Left ventricle myocardium superior (tissue), 1 donor: ENCODE data around the gene CDKAL1. TPM values are rescaled to one million over a fixed set of nuclear protein-coding genes. Genes with fewer than 3 reads are reported as not detected.
A peak's percentile ranks its signal among the peaks of the same experiment; 100 is the strongest.

Experiments used
- ATAC-seq: fragments of 200-7000 bp; cut with Tn5 transposase; one replicate; pipeline ENCODE4 v1.9.1; 2020; ENCODE audit warnings: mild to moderate bottlenecking, moderate library complexity
- DNase-seq: peaks from one replicate; pipeline ENCODE4 v3.0.0-alpha.2; 2020
- intact Hi-C: fragments of 100-400 bp; cut with micrococcal nuclease; formaldehyde crosslinking; loops from one replicate; pipeline ENCODE4 v1.11.0; 2022
- total RNA-seq: library from RNA; stranded (reverse); fragmentation: NEBNext Ultra II Directional; extraction: Animal tissue kit (Norgen Biotek cat#: 25700); gene quantifications from one replicate; pipeline ENCODE4 v1.2.1, GENCODE V29; 2021
- donor health status: DM: no; HTN: yes; CAD: no; lungs with severe emphysema.

CDKAL1 gene
- total RNA-seq, 1 donor from 2014 or later: 9.9 TPM

- DNase-seq (no peak), ATAC-seq (no peak)
- intact Hi-C loops: no loop called here
These were observed 303.9 kb downstream of the CDKAL1 start for GRCh38 chr6:20838113-20838512.

- ATAC-seq (no peak), DNase-seq (no peak)
- intact Hi-C loops: no loop called here
These were observed 305.4 kb downstream of the CDKAL1 start for GRCh38 chr6:20839630-20840029.

- DNase-seq (no peak), ATAC-seq (no peak)
- intact Hi-C loops: no loop called here
These were observed 306.4 kb downstream of the CDKAL1 start for GRCh38 chr6:20840675-20841074.

- intact Hi-C loops: no loop called here
- ATAC-seq (no peak), DNase-seq (no peak)
These were observed 307.5 kb downstream of the CDKAL1 start for GRCh38 chr6:20841806-20842205.

- DNase-seq: no peak
- ATAC-seq: no peak
- intact Hi-C loops: no loop called here
These were observed 311.3 kb downstream of the CDKAL1 start for GRCh38 chr6:20845592-20845991.

GRCh38 chr6:20846602-20847028 is 312.4 kb downstream of the CDKAL1 start:
- DNase-seq: no peak
- ATAC-seq: no peak
- intact Hi-C loops: no loop called here

DNA sequence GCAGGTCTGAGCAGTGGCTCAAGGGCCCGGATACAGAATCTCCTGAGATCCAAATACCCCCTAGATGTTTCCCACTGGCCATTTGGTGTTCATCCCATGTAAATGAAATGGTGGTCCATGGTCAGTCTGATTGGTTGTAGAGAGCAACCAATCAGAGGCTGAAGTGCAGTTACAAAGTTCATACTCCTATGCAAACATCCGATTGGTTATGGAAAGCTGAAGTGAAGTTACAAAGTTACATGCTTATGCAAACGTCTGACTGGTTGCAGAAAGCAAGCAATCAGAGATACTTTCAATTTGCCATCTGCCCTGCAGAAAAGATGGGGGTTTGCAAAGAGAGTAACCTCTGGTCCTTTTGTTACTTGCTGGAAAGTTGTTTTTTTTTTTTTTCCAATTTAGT is 313.6 kb downstream of the CDKAL1 start:
- DNase-seq (no peak), ATAC-seq (no peak)
- intact Hi-C loops: no loop called here

DNA sequence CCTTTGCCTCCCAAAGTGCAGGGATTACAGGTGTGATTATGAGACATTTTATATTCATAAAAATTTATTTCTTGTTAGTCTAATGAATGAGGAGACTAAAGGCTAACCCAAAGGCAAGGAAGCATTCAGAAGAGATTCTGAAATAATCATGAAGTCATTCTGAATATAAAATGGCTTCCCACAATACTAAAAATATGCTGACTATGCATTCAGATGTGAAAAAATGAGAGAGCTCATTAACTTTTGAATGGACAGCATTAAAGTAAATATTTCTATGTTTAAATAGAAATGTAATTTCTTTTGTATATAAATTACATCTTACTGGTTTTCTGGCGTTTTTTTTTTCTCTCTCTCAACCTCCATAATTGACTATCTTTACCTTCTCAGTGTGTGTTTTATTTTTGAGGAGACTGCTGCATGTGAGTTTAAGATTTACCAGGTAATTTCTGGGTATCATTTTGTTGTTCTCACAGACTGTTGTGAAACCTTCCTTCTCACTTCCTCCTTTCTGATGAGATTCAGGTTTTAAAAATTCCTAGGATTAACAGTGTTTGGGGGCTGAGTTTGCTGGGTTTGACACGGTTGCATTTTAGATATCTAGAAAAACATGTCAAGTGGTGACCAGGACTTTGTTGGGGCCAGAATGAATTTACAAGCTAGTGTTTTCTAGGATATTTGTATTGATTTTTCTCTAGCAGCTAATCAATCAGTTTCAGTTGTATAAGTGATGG is 316.6 kb downstream of the CDKAL1 start:
- no peak for DNase-seq
- no peak for ATAC-seq
- intact Hi-C loops: no loop called here

- DNase-seq (no peak), ATAC-seq (no peak)
- intact Hi-C loops: no loop called here
These were observed 317.5 kb downstream of the CDKAL1 start for GRCh38 chr6:20851795-20852194.

DNA sequence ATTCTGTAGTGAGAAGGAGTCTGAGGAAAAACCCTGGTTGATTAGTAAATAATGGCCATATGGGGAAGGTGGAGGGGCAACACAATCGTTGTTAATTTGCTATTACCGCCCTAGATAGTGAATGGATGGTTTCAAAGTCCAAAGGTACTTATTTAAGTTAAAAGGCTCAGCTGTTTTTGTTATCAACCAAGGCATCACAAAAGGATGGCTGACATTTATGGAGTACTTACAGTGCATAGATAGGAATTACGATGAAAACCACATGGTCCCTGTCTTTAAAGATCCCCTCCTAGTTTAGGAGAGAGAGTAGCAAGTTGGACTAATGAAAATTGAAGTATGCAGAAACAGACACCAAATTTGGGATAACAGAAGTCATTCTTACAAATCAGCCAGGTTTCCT is 319.6 kb downstream of the CDKAL1 start:
- intact Hi-C loops: no loop called here
- DNase-seq: no peak
- no peak for ATAC-seq

DNA sequence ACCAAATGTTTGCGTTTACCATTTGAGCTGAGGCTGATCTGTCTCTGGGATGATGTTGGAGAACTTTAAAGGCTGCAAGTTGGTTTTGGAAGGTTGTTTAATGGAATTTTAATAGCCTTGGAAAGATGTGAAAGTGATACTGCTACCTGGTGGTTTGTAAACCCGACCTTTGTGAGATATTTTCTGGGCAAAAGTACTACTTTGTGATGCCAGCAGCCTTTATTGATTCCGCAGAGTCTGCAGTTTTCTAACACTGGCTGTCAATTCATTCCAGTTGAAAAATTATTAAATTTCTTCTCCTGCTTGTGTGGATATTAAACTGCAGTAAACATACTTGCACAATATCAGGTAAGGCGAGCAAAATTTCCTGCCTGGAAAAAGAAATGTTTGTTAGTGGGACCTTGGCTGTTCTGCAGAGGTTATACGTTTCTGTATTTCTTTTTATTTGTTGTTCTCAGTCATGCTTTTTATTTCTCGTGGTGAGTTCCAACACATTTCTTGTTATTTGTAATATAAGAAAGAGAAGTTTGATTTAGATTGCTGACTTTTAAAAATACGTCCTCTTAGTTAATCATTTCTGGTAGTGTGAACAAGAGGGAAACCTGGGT is 322.5 kb downstream of the CDKAL1 start:
- DNase-seq (no peak), ATAC-seq (no peak)
- intact Hi-C loops: no loop called here

- no peak for DNase-seq
- intact Hi-C loops: no loop called here
- peak; percentile 71 for ATAC-seq
These were observed 327.2 kb downstream of the CDKAL1 start for GRCh38 chr6:20861481-20861880.

- ATAC-seq (no peak), DNase-seq (no peak)
- intact Hi-C loops: no loop called here
These were observed 331.8 kb downstream of the CDKAL1 start for GRCh38 chr6:20866036-20866435.

GRCh38 chr6:20866935-20867703 is 332.9 kb downstream of the CDKAL1 start:
- intact Hi-C loops: no loop called here
- no peak for DNase-seq
- no peak for ATAC-seq

DNA sequence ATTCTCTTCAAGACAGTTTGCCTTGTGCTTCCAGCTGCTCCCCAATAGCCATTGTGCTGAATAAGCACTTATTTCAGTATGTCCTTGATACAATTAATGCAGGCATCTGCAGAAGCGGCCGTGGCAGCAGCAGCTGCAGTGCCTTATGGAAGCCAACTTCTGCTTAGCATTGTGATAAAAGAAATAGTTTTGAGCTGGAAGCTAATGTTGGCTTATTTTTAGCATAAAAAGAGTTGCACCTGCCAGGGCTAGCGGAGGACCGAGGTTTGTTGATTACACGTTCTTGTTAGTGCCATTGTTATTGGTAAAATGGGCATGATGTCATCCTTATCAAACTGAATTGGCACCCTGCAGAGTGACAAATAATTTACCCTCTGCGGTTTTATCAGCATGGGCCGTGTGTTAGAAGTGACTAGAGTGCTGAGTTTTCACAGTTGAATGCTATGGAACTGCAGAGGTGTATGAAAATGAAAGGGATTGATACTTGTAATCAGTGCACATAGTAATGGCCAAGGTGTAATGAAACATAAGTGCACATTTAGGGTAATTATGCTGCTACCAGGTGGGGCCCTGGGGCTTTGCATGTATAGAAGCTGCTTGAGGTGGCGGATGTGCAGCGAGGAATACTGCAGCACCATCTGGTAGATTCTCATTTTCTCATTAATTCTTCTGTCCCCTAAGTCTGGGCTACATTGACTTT is 334.3 kb downstream of the CDKAL1 start:
- intact Hi-C loops: no loop called here
- peak; percentile 94 for ATAC-seq
- DNase-seq: peak; percentile 58

GRCh38 chr6:20870021-20870420 is 335.8 kb downstream of the CDKAL1 start:
- ATAC-seq (no peak), DNase-seq (no peak)
- intact Hi-C loops: loop anchor here (10.0 kb wide), 1 partner anchor 715 kb away; no protein-coding TSS in a partner anchor

DNA sequence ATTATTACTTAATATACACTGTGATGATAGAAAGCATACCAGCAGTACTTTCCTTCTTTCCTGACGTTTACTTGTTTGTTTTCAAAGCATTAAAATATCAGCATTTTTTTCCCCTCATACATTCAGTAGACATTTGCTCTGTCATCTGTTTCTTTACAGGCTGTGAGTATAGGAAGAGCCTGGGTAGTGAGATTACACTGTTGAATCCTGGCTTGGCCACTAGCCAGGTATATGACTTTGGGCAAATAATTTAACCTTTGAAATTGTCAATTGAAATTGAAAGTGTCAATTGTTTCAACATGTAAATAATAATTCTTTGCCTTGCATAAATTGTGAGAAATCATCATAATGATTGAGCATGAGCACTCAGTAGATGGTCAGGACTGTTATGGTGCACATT is 336.2 kb downstream of the CDKAL1 start:
- ATAC-seq (no peak), DNase-seq (no peak)
- intact Hi-C loops: loop anchor here (10.0 kb wide), 1 partner anchor 714 kb away; no protein-coding TSS in a partner anchor

GRCh38 chr6:20873425-20874190 is 339.4 kb downstream of the CDKAL1 start:
- intact Hi-C loops: loop anchor here (10.0 kb wide), 1 partner anchor 711 kb away; no protein-coding TSS in a partner anchor
- ATAC-seq: no peak
- DNase-seq: no peak
